ENCODE results near the gene NSMCE3.
"Not testable (repeated sequence)": the region's sequence is repeated elsewhere in the genome, so short reads cannot be mapped to it uniquely, and the experiment has no call there.

The NSMCE3 gene

DNA sequence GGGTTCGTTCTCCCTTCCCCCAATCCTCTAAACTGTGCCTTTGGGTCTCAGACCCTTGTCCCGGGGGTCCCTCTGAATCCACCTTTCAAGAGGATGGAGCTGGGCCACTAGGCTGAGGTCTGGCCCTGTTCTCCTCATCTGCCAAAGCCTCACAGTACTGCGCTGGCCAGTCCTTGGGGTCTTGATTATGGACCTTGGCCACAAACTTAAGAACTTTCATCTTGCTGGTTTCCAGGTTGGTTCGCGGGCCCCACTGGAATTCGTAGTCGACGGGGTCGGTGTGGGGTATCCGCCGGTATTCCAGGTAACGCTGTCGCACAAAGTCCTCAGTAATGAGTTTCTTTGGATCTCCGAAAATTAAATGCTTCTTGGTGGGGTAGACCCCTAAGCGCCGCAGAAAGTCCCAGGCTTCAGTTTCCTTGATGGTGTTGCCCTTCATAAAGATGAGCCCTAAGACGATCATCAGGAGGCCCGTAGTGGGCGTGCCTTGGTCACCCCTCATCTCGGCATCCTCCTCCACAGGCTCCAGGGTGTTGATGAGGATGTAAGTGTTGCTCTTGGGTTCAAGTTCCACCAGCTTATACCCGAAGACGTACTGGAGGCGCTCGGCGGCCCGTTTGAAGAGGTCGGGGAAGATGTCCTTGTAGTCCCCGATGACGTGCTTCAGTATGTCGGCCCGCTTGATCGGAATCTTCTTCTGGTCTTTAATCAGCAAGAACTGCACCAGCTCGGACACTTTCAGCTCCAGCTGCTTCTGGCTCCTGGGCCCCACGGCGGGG, 727 bp downstream of the NSMCE3 start:
- no peak for DNase-seq

DNA sequence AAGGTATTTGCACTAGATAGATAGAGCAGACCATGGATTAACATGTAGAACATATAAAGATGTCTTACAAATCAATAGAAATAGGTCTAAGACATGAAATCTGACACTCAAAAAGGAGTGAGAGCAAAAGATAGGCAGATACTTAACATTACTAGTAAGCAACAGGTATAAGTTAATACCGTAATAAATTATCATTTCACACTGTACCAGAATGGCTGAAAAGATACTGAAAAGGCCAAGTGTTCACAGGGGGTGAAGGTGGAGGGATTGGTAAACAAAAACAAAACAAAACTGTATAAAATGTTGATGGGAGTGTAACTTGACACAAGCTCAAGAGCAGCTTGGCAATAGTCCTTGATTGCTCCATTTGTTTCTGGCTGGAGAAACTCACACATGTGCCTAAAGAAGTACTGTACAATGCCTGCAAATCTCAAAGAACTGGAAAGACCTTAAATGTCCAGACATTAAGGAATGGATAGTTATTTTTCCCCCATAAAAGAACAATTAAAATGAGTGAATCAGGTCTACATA, 3.5 kb downstream of the NSMCE3 start:
- no peak for DNase-seq

DNA sequence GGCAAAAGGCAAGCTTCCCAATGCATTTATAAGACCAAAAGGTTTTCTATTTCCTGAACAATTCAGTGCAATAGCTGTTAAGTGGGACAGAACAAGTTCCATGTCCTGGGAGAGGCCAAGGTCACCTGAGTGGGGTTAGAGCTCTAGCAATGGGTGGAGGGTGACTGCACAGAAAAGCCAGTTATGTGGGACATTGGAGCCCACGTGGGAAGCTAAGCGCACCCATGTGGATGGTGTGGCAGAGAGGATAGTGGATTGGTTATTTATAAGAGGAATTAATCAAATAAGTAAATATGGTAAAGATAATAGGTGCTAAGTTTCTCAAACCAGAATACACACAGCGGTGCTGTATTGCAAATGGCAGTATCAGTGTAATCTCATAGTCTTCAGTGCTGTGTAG, 6.3 kb downstream of the NSMCE3 start:
- DNase-seq, result no peak

DNA sequence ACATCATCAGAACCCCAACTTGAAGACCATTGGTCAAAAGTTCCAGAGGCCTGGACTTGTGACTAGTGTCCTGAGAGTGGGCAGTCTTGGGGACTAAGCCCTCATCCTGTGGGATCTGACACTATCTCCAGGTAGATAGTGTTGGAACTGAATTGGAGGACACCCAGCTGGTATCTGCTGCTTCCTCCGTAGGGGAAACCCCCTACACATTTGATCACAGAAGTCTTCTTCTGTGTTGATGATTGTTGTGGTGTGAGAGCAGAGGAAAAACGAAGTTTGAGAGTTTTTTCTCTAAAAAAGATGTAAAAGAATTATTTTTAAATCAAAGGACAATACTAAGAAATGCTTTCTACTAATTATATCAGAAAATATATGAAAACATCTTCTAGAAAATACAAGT, 6.9 kb downstream of the NSMCE3 start:
- DNase-seq, result no peak

DNA sequence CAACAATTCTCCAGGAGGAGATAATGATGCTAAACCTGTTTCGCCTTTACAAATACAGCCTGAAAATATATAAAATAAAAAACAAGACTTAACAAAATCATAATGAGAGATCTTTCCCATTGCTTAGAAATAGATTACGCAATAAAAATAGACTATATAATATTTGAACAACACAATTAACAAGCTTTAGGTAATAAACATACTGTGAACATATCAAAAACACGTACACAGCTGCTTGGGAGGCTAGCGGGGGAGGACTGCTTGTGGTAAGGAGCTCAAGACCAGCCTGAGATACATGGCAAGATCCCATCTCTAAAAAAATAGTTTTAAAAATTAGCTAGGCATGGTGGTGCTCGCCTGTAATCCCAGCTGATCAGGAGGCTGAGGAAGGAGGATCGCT, 8.7 kb downstream of the NSMCE3 start:
- DNase-seq, result no peak

DNA sequence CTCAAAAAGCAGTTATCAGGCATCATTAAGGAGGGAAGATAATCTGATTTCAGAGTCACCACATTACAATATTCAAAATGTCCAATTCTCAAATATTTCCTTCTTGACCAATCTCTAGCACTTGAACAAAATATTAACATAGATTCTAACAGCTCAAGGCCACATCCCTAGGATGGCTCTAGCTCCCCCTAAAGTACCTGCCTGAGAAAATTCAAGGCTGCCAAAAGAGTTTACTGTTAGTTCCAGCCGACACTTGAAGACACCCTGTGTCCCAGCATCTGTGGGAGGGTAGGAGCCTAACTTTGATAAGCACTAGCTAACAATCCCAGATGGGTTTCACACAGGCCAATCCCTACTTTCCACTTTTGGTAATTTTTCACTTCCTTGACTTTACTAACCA, 10.4 kb downstream of the NSMCE3 start:
- no peak for DNase-seq

GRCh38 chr15:29252234-29252633, 17.4 kb downstream of the NSMCE3 start:
- DNase-seq, result no peak

DNA sequence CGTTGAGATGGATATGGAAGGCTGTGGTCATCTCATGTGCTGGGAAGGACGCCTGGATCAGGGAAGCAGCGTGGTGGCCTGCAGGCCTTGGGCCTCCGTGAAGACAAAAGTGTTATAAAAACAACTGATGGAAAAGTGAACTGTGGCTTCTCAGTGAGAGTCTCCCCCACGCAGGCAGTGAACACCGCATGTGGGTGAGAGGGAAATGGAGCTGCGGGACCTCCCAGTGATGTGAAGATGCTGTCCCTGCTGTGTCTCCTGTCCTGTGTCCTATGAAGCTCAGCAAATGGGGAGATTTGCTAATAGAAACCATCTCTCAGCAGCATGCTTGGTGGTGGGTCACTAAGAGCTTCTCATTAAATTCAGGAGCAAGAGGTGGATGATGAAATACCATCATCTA, 25.1 kb downstream of the NSMCE3 start:
- no peak for DNase-seq

DNA sequence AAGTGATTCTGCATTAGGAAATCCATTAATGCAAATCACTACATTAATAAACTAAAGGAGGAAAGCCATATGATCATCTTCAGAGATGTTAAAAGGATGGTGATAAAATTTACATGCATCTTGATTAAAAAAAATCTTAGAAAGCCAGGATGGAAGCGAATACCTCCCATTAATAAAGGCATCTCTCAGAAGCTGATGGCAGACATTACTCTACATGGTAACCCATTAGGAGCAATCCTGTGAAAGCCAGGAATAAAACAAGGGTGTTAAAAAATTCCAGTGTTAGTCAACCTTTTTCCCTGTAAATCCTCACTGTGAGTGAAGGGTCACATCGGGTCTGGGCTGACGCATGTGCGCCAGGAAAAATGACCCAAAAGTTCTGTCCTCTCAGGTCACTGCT, 25.5 kb downstream of the NSMCE3 start:
- DNase-seq, result no peak

GRCh38 chr15:29242456-29243242, 27.0 kb downstream of the NSMCE3 start:
- DNase-seq, result no peak

DNA sequence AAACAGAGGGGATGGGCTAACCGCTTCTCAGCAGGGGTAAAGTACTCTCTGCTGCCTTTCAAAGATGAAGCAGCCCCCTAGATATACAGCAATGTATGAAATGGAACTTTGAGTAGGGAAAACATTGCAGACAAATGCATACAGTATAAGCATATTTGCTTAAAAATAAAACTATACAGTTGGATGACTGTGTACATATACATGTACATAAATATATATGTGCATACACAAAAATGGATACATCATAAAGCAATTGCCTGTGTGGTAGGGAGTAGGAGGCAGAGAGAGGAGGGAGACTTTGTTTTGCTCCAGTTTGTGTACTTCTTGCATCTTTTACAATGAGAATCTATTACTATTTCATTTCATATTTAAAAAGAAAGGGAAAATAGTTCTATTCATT, 28.4 kb downstream of the NSMCE3 start:
- no peak for DNase-seq

DNA sequence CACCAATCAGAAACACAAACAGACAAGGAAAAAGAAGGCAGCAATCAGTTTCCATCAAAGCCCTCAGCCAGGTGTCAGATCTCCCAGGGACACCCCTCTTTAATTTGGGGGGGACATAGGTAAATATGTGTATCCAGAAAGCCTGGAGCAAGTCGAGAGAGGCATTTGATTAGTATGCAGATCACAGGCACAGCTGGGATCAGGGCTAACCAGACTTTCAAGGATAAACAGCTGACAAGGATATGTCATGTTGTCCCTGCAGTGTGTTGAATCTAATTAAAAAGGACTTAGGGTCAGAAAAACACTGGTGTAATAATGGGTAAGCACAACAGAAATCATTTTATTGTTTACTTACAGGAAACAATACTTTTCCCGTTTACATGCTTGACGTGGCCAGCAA, 30.2 kb downstream of the NSMCE3 start:
- DNase-seq, result no peak

DNA sequence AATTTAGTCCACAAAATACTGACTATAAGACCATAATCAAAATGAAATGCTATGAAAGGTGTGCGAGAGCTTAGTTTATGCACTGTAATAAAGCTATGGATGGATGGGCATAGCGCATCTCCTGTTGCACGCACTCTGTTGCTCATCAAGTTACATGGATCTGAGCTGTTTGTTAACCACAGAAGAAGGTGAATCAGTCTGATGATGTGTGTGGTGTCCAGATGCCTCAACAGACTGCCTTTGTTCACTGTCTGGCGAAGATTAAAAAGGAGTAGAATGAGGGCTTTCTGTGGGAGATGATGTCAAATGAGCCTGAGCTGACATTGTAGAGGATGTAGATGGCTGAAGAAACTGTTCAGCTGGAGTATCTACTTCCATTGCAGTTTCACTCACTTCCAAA, 36.1 kb downstream of the NSMCE3 start:
- no peak for DNase-seq

- DNase-seq, result peak; percentile 91
Measured at GRCh38 chr15:29226436-29227208, 43.0 kb downstream of the NSMCE3 start.

DNA sequence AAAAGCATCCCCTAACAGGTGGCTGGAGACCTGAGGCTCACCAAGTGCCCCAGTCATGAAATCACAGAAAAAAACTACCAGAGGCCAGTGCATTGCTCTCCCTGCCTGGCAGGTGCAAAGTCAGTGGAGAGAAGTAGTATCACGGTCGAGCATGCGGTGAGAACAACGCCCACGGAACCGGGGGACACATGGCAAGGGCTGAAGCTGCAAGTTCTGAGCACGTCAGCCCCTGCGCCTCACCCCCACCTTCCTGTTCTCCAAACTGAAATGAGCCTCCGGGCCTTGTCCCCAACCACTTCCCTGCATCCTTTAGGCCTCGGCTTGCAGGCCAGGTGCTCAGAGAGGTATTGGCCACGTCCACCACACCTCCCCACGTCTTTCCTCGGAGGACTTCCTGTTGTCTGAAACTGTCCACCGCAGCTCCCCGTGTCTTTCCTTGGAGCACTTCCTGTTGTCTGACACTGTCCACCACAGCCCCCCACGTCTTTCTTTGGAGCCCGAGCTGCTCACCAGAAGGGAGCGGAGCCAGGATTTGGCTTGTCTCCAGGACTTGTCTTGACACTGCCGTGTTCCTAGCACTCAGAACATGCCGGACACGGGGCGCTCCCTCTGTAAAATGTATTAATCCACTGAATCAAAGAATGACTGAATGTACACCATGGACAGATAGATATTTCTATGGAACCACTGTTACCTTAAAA, 43.9 kb downstream of the NSMCE3 start:
- DNase-seq, result no peak

- not testable (repeated sequence) for DNase-seq
Measured at GRCh38 chr15:29224987-29225363, 44.6 kb downstream of the NSMCE3 start.

DNA sequence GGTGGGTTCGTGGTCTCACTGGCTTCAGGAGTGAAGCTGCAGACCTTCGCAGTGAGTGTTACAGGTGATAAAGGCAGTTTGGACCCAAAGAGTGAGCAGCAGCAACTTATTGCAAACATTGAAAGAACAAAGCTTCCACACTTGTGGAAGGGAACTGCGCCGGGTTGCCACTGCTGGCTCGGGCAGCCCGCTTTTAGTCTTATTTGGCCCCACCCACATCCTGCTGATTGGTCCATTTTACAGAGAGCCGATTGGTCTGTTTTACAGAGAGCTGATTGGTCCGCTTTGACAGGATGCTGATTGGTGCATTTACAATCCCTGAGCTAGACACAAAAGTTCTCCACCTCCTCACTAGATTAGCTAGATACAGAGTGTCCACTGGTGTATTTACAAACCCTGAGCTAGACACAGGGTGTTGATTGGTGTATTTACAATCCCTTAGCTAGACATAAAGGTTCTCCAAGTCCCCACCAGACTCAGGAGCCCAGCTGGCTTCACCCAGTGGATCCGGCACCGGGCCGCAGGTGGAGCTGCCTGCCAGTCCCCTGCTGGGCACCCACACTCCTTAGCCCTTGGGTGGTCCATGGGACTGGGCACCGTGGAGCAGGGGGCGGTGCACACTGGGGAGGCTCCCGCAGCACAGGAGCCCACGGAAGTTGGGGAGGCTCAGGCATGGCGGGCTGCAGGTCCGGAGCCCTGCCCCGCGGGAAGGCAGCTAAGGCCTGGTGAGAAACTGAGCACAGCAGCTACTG, 45.2 kb downstream of the NSMCE3 start:
- DNase-seq, result not testable (repeated sequence)

- no peak for DNase-seq
Measured at GRCh38 chr15:29223640-29224039, 46.0 kb downstream of the NSMCE3 start.

DNA sequence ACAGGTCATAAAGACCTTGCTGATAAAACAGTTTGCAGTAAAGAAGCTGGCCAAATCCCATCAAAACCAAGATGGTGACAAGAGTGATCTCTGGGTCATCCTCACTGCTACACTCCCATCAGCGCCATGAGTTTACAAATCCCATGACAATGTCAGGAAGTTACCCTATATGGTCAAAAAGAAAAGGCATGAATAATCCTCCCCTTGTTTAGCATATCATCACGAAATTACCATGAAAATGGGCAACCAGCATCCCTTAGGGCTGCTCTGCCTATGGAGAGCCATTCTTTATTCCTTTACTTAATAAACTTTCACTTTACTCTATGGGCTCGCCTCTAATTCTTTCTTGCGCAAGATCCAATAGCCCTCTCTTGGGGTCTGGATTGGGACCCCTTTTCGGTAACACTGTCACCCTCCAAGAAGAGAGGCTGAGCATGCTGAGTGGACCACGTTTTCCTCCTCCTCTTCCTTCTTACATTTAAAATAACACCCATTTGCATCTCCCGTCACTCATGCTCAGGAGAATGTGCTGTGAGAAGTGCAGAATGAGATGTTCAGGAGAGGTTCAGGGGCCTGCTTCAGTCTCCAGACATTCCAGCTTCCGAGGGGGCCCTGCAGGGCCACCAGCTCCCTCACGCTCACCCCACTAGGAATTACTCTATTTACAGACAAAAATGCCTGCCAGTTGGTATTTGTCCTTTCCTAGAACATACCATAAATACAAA, 47.3 kb downstream of the NSMCE3 start:
- DNase-seq, result no peak

- no peak for DNase-seq
Measured at GRCh38 chr15:29220852-29221251, 48.8 kb downstream of the NSMCE3 start.

DNA sequence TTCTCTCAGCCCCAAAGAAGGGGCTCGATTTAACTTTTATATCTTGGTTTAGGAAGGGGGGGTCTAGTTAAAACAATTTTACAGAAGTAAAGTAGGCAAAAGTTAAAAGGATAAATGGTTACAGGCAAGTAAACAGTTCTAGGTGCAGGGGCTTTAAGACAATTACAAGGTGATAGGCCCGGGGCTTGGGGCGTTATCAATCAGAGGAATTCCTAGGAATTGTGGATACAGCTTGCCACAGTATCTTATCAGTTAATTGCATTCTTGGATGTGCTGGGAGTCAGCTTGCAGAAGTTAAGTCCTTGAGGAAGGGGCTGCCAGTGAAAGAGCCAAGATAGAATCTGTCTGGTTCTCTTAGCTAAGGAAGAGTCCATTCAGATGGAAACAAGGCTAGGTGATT, 52.7 kb downstream of the NSMCE3 start:
- DNase-seq, result no peak

Data from NCI-H1417 treated with DMSO at 0.1 percent for 48 hours (cell line).